Measurements from ENCODE around the gene KIFC3.

The KIFC3 gene

GRCh38 chr16:57752581-57753447, 49.5 kb downstream of the KIFC3 start:
- DNase-seq (ENCODE audit: extremely low read depth, low read depth) = no peak
- TF ChIP-seq, protein P1, sequence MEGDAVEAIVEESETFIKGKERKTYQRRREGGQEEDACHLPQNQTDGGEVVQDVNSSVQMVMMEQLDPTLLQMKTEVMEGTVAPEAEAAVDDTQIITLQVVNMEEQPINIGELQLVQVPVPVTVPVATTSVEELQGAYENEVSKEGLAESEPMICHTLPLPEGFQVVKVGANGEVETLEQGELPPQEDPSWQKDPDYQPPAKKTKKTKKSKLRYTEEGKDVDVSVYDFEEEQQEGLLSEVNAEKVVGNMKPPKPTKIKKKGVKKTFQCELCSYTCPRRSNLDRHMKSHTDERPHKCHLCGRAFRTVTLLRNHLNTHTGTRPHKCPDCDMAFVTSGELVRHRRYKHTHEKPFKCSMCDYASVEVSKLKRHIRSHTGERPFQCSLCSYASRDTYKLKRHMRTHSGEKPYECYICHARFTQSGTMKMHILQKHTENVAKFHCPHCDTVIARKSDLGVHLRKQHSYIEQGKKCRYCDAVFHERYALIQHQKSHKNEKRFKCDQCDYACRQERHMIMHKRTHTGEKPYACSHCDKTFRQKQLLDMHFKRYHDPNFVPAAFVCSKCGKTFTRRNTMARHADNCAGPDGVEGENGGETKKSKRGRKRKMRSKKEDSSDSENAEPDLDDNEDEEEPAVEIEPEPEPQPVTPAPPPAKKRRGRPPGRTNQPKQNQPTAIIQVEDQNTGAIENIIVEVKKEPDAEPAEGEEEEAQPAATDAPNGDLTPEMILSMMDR (IDR thresholded peaks at IDR 0.05; ENCODE audit: low read depth, low read length) = no peak

DNA sequence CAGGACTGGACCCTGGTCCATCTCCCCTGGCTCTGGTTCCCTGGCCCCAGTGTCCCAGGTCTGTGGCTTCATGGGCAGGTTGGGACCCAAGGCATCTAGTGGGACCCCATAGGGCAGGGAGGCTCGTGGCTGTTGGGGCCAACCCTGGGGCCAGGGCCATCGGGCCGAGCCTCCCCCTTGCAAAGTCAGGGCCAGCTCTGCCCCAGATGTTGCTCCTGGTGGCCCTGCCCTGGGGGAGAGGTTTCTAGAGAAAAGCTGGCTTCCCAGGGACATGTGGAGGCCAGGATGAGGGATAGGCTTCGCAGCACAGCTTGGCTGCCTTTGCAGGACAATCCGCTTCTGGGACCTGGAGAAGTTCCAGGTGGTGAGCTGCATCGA, 50.1 kb downstream of the KIFC3 start:
- TF ChIP-seq, protein P1 (IDR thresholded peaks at IDR 0.05; ENCODE audit: low read depth, low read length) = no peak
- DNase-seq (ENCODE audit: extremely low read depth, low read depth) = no peak

GRCh38 chr16:57751539-57752202, 50.6 kb downstream of the KIFC3 start:
- TF ChIP-seq, protein P1 (IDR thresholded peaks at IDR 0.05; ENCODE audit: low read depth, low read length) = no peak
- no peak for DNase-seq (ENCODE audit: extremely low read depth, low read depth)

- TF ChIP-seq, protein P1 (IDR thresholded peaks at IDR 0.05; ENCODE audit: low read depth, low read length) = no peak
- no peak for DNase-seq (ENCODE audit: extremely low read depth, low read depth)
Measured at GRCh38 chr16:57750796-57751538, 51.3 kb downstream of the KIFC3 start.

GRCh38 chr16:57749856-57750452, 52.3 kb downstream of the KIFC3 start:
- TF ChIP-seq, protein P1 (IDR thresholded peaks at IDR 0.05; ENCODE audit: low read depth, low read length) = no peak
- DNase-seq (ENCODE audit: extremely low read depth, low read depth) = no peak

DNA sequence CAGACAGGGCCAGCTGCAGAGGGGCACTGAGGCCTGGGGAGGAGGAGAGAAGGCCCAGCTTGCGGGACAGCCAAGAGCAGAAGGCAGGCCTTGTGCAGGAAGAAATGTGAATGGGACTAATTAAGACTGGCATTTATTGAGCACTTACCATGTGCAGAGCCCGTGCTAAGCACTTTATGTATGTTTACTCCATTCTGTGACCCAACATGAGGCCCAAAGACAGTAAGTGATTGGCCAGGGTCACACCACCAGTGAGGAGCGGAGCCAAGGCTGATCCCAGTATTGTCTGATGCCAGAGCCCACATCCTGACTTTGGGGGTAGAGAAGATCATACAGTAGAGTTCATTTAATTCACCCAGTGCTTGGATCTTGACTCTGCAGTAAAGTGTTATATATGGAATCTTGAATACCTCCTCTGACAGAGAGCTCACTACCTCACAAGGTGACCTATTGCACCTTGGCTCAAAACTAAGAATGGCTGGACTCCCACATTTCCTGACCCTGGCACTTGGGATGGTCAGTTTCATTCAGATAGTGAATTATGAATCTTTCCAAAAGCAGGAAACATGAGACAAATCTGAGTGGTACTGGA, 53.1 kb downstream of the KIFC3 start:
- DNase-seq (ENCODE audit: extremely low read depth, low read depth) = no peak
- TF ChIP-seq, protein P1 (IDR thresholded peaks at IDR 0.05; ENCODE audit: low read depth, low read length) = no peak

Measured in AG09319 (cell line).